H1 (cell line): ENCODE data around the gene CAPZB. TPM values are rescaled to one million over a fixed set of nuclear protein-coding genes. Genes with fewer than 3 reads are reported as not detected.

ENCODE experiments used
- polyA plus RNA-seq, 7 experiments: library from polyadenylated mRNA; depleted of rRNA in 3 of 7; stranded (reverse) in 5 of 7; unstranded in 2 of 7; fragments of >200 nt in 5 of 7; fragments of 200-250 nt in 2 of 7; gene quantifications; 1 replicate in 5 of 7; 2 replicates in 1 of 7; 4 replicates in 1 of 7; pipeline versions ENCODE4 v1.2.1 to v1.2.3, GENCODE V29; 2011 to 2013; ENCODE audit warnings: missing spikeins in 2 of 7, mixed read lengths in 2 of 7
- total RNA-seq: library from RNA; stranded (reverse); fragmentation: NEBNext Ultra II Directional; extraction: Animal tissue kit (Norgen Biotek cat#: 25700); gene quantifications from 2 replicates; pipeline ENCODE4 v1.2.1, GENCODE V29; 2021
- TF ChIP-seq, protein P1 (sequence below), 3 experiments: IDR thresholded peaks; 1 replicate in 2 of 3; 2 replicates in 1 of 3; pipeline versions ENCODE4 v1.5.1 to v1.6.1; 2011; ENCODE audit warnings: low read length in 3 of 3, mild to moderate bottlenecking in 3 of 3, inconsistent platforms in 2 of 3, low read depth in 1 of 3, moderate library complexity in 1 of 3; ENCODE audit not compliant: insufficient read depth in 1 of 3; ENCODE audit errors: control extremely low read depth in 1 of 3

CAPZB gene
- total and polyA plus RNA-seq, 2 of the 8 experiments (the other 6 are each of a cell fraction or from before 2014, with no cell fraction given): 162 to 371 TPM

- TF ChIP-seq, protein P1, sequence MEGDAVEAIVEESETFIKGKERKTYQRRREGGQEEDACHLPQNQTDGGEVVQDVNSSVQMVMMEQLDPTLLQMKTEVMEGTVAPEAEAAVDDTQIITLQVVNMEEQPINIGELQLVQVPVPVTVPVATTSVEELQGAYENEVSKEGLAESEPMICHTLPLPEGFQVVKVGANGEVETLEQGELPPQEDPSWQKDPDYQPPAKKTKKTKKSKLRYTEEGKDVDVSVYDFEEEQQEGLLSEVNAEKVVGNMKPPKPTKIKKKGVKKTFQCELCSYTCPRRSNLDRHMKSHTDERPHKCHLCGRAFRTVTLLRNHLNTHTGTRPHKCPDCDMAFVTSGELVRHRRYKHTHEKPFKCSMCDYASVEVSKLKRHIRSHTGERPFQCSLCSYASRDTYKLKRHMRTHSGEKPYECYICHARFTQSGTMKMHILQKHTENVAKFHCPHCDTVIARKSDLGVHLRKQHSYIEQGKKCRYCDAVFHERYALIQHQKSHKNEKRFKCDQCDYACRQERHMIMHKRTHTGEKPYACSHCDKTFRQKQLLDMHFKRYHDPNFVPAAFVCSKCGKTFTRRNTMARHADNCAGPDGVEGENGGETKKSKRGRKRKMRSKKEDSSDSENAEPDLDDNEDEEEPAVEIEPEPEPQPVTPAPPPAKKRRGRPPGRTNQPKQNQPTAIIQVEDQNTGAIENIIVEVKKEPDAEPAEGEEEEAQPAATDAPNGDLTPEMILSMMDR (IDR thresholded peaks at IDR 0.05; ENCODE audit: control extremely low read depth in 1 of 3, insufficient read depth in 1 of 3, low read depth in 1 of 3, low read length in 3 of 3): no peak
These were observed 178.4 kb downstream of the CAPZB start (continued) for GRCh38 chr1:19306941-19307340.
